T-helper 17 cell (primary cell): ENCODE data around the gene SIN3B. TPM values are rescaled to one million over a fixed set of nuclear protein-coding genes. Genes with fewer than 3 reads are reported as not detected.

Experiments
- ATAC-seq: fragments of 150-1000 bp; cut with Tn5 transposase; 2 replicates; pipeline ENCODE4 v1.10.0; 2021; ENCODE audit warnings: mild to moderate bottlenecking, moderate library complexity
- DNase-seq, 3 donors: peaks; one replicate each; pipeline versions ENCODE4 v3.0.0 to v3.0.0-alpha.2; 2020 to 2021
- H3K9me3 ChIP-seq: one replicate; pipeline ENCODE4 v1.7.0; 2013; ENCODE audit warnings: low read length, mild to moderate bottlenecking; ENCODE audit not compliant: control insufficient read depth, poor library complexity, severe bottlenecking
- H3K27ac Mint-ChIP-seq: one replicate; pipeline ENCODE4 v1.8.0; 2022; ENCODE audit warnings: mild to moderate bottlenecking, moderate library complexity, mixed read lengths
- H3K27me3 Mint-ChIP-seq: one replicate; pipeline ENCODE4 v1.8.0; 2022; ENCODE audit warnings: mixed read lengths
- H3K36me3 Mint-ChIP-seq: one replicate; pipeline ENCODE4 v1.8.0; 2022; ENCODE audit warnings: low read depth, mixed read lengths
- H3K4me1 Mint-ChIP-seq: one replicate; pipeline ENCODE4 v1.8.0; 2022; ENCODE audit warnings: mild to moderate bottlenecking, mixed read lengths
- H3K4me3 Mint-ChIP-seq: one replicate; pipeline ENCODE4 v1.8.0; 2022; ENCODE audit warnings: mild to moderate bottlenecking, moderate library complexity, mixed read lengths
- total RNA-seq, 4 donors: library from RNA in 2 of 4; stranded (reverse) in 2 of 4; gene quantifications; one replicate each; pipeline ENCODE4 v1.2.3 and lab custom pipeline; 2022 to 2026

The SIN3B gene
- total RNA-seq, 2 donors from 2014 or later = 61.1 to 69.4 TPM

GRCh38 chr19:16899566-16900075, 70.4 kb downstream of the SIN3B start:
- ATAC-seq (no peak), DNase-seq (no peak)
- no peaks in the 10 kb centered on the region for H3K36me3 Mint-ChIP-seq
- H3K4me3 Mint-ChIP-seq = peak overlapping the region; percentile 75
- peak overlapping the region; percentile 57 for H3K27ac Mint-ChIP-seq
- peaks cover 25% of the 10 kb centered on the region for H3K4me1 Mint-ChIP-seq
- no peaks in the 10 kb centered on the region for H3K27me3 Mint-ChIP-seq
- no peaks in the 10 kb centered on the region for H3K9me3 ChIP-seq

- Mint-ChIP-seq H3K36me3 (no peaks in the 10 kb centered on the region), H3K4me1 (peaks cover 21% of the 10 kb centered on the region), H3K27me3 (no peaks in the 10 kb centered on the region), H3K4me3 (no peak overlapping the region), H3K27ac (no peak overlapping the region)
- no peak for DNase-seq
- H3K9me3 ChIP-seq = no peaks in the 10 kb centered on the region
- ATAC-seq = no peak
These were observed 72.4 kb downstream of the SIN3B start for GRCh38 chr19:16901491-16902175.

- no peaks in the 10 kb centered on the region for H3K36me3 Mint-ChIP-seq
- no peak overlapping the region for H3K27ac Mint-ChIP-seq
- H3K27me3 Mint-ChIP-seq = no peaks in the 10 kb centered on the region
- H3K4me1 Mint-ChIP-seq = peaks cover 21% of the 10 kb centered on the region
- H3K9me3 ChIP-seq = no peaks in the 10 kb centered on the region
- ATAC-seq (no peak), DNase-seq (no peak)
- no peak overlapping the region for H3K4me3 Mint-ChIP-seq
These were observed 73.3 kb downstream of the SIN3B start for GRCh38 chr19:16902545-16902944.

- DNase-seq (no peak), ATAC-seq (no peak)
- H3K9me3 ChIP-seq = no peaks in the 10 kb centered on the region
- Mint-ChIP-seq H3K4me1 (peaks cover 18% of the 10 kb centered on the region), H3K4me3 (no peak overlapping the region), H3K36me3 (no peaks in the 10 kb centered on the region), H3K27ac (no peak overlapping the region), H3K27me3 (no peaks in the 10 kb centered on the region)
These were observed 74.1 kb downstream of the SIN3B start for GRCh38 chr19:16903347-16903746.

- Mint-ChIP-seq H3K4me1 (peaks cover 7% of the 10 kb centered on the region), H3K27ac (no peak overlapping the region), H3K4me3 (no peak overlapping the region), H3K27me3 (no peaks in the 10 kb centered on the region), H3K36me3 (no peaks in the 10 kb centered on the region)
- no peak for DNase-seq
- H3K9me3 ChIP-seq = no peaks in the 10 kb centered on the region
- no peak for ATAC-seq
These were observed 75.4 kb downstream of the SIN3B start for GRCh38 chr19:16904599-16904998.

- H3K36me3 Mint-ChIP-seq = peaks cover 3% of the 10 kb centered on the region
- no peak overlapping the region for H3K4me3 Mint-ChIP-seq
- no peak for ATAC-seq
- H3K27me3 Mint-ChIP-seq = no peaks in the 10 kb centered on the region
- peaks cover 3% of the 10 kb centered on the region for H3K9me3 ChIP-seq
- H3K4me1 Mint-ChIP-seq = no peaks in the 10 kb centered on the region
- no peak overlapping the region for H3K27ac Mint-ChIP-seq
- no peak for DNase-seq
These were observed 79.6 kb downstream of the SIN3B start for GRCh38 chr19:16908759-16909158.

- Mint-ChIP-seq H3K4me3 (no peak overlapping the region), H3K4me1 (no peaks in the 10 kb centered on the region), H3K27ac (no peak overlapping the region), H3K27me3 (no peaks in the 10 kb centered on the region), H3K36me3 (peaks cover 3% of the 10 kb centered on the region)
- DNase-seq = no peak
- ATAC-seq = no peak
- H3K9me3 ChIP-seq = peaks cover 3% of the 10 kb centered on the region
These were observed 81.8 kb downstream of the SIN3B start for GRCh38 chr19:16911046-16911445.

GRCh38 chr19:16912780-16913179, 83.6 kb downstream of the SIN3B start:
- peaks cover 3% of the 10 kb centered on the region for H3K36me3 Mint-ChIP-seq
- H3K9me3 ChIP-seq = peaks cover 3% of the 10 kb centered on the region
- DNase-seq (no peak), ATAC-seq (no peak)
- no peaks in the 10 kb centered on the region for H3K4me1 Mint-ChIP-seq
- peaks cover 9% of the 10 kb centered on the region for H3K27me3 Mint-ChIP-seq
- H3K4me3 Mint-ChIP-seq = no peak overlapping the region
- no peak overlapping the region for H3K27ac Mint-ChIP-seq

GRCh38 chr19:16914421-16914820, 85.2 kb downstream of the SIN3B start:
- H3K4me3 Mint-ChIP-seq = no peak overlapping the region
- H3K27ac Mint-ChIP-seq = no peak overlapping the region

GRCh38 chr19:16915135-16915534, 85.9 kb downstream of the SIN3B start:
- H3K36me3 Mint-ChIP-seq = peaks cover 3% of the 10 kb centered on the region
- peaks cover 3% of the 10 kb centered on the region for H3K9me3 ChIP-seq
- H3K27me3 Mint-ChIP-seq = peaks cover 9% of the 10 kb centered on the region
- H3K27ac Mint-ChIP-seq = no peak overlapping the region
- ATAC-seq = no peak
- no peaks in the 10 kb centered on the region for H3K4me1 Mint-ChIP-seq
- no peak for DNase-seq
- no peak overlapping the region for H3K4me3 Mint-ChIP-seq

More at GRCh38 chr19:16914421-16914820, 85.2 kb downstream of the SIN3B start:
- Mint-ChIP-seq H3K4me1 (no peaks in the 10 kb centered on the region), H3K27me3 (peaks cover 9% of the 10 kb centered on the region), H3K36me3 (peaks cover 3% of the 10 kb centered on the region)
- DNase-seq (no peak), ATAC-seq (no peak)
- H3K9me3 ChIP-seq = peaks cover 3% of the 10 kb centered on the region

- Mint-ChIP-seq H3K4me3 (no peak overlapping the region), H3K27ac (no peak overlapping the region), H3K27me3 (peaks cover 9% of the 10 kb centered on the region), H3K36me3 (peaks cover 3% of the 10 kb centered on the region), H3K4me1 (no peaks in the 10 kb centered on the region)
- DNase-seq (no peak), ATAC-seq (no peak)
- peaks cover 3% of the 10 kb centered on the region for H3K9me3 ChIP-seq
These were observed 86.5 kb downstream of the SIN3B start for GRCh38 chr19:16915734-16916133.

GRCh38 chr19:16917401-16917800, 88.2 kb downstream of the SIN3B start:
- H3K4me1 Mint-ChIP-seq = no peaks in the 10 kb centered on the region
- ATAC-seq = no peak
- H3K36me3 Mint-ChIP-seq = no peaks in the 10 kb centered on the region
- no peak overlapping the region for H3K4me3 Mint-ChIP-seq
- no peak for DNase-seq
- H3K27me3 Mint-ChIP-seq = peaks cover 12% of the 10 kb centered on the region
- H3K9me3 ChIP-seq = peaks cover 3% of the 10 kb centered on the region
- no peak overlapping the region for H3K27ac Mint-ChIP-seq

GRCh38 chr19:16919496-16919895, 90.3 kb downstream of the SIN3B start:
- Mint-ChIP-seq H3K27me3 (peaks cover 16% of the 10 kb centered on the region), H3K4me1 (no peaks in the 10 kb centered on the region), H3K4me3 (no peak overlapping the region), H3K27ac (no peak overlapping the region), H3K36me3 (no peaks in the 10 kb centered on the region)
- H3K9me3 ChIP-seq = no peaks in the 10 kb centered on the region
- DNase-seq (no peak), ATAC-seq (no peak)
